OCI-LY3 (cell line): ENCODE measurements around the gene SIL1.

Experiments used
- H2AFZ ChIP-seq: fragments of 200-600, 300-600 bp; shearing (Covaris generic); 2 replicates; pipeline ENCODE4 v1.6.0; 2014; ENCODE audit warnings: antibody characterized with exemption, low read depth, low read length
- H3K27ac ChIP-seq: fragments of 200-600, 300-600 bp; sonication (generic); 2 replicates; pipeline ENCODE4 v1.5.1; 2014; ENCODE audit warnings: mild to moderate bottlenecking, low read length, moderate library complexity, mixed read lengths
- H3K27me3 ChIP-seq: fragments of 200-600, 300-600 bp; sonication (generic); 2 replicates; pipeline ENCODE4 v1.6.1; 2014; ENCODE audit warnings: low read depth, low read length, mixed read lengths
- H3K36me3 ChIP-seq: fragments of 200-600, 300-600 bp; sonication (generic); replicated peaks from 2 replicates; pipeline ENCODE3; 2014; ENCODE audit warnings: low read depth, low read length, mixed read lengths
- H3K4me1 ChIP-seq: fragments of 300-600, 200-600 bp; sonication (generic); 2 replicates; pipeline ENCODE4 v1.6.1; 2014; ENCODE audit warnings: low read length, mixed read lengths
- H3K4me2 ChIP-seq: fragments of 200-600, 300-600 bp; sonication (generic); 2 replicates; pipeline ENCODE4 v1.6.1; 2014; ENCODE audit warnings: low read length, mixed read lengths
- H3K4me3 ChIP-seq: fragments of 300-600, 200-600 bp; sonication (generic); 2 replicates; pipeline ENCODE4 v1.5.1; 2014; ENCODE audit warnings: antibody characterized with exemption, mild to moderate bottlenecking, low read length, moderate library complexity
- H3K79me2 ChIP-seq: fragments of 300-600, 200-600 bp; shearing (Covaris generic); 2 replicates; pipeline ENCODE4 v1.6.1; 2014; ENCODE audit warnings: mild to moderate bottlenecking, low read length, mixed read lengths
- H3K9ac ChIP-seq: fragments of 300-600, 200-600 bp; shearing (Covaris generic); 2 replicates; pipeline ENCODE4 v1.6.0; 2014; ENCODE audit warnings: mild to moderate bottlenecking, low read length, moderate library complexity
- H3K9me3 ChIP-seq: fragments of 200-600, 300-600 bp; shearing (Covaris generic); 2 replicates; pipeline ENCODE4 v1.6.1; 2014; ENCODE audit warnings: low read length, mixed read lengths; ENCODE audit not compliant: insufficient read depth
- H4K20me1 ChIP-seq: fragments of 200-600, 300-600 bp; sonication (generic); 2 replicates; pipeline ENCODE4 v1.6.1; 2016; ENCODE audit warnings: low read length, mixed read lengths; ENCODE audit not compliant: insufficient read depth
- CTCF ChIP-seq: fragments of 200-600, 300-600 bp; sonication (generic); IDR thresholded peaks from 2 replicates; pipeline ENCODE4 v1.5.1; 2014; ENCODE audit warnings: antibody characterized with exemption, low read length, low read depth
- EZH2phosphoT487 ChIP-seq: fragments of 200-600 bp; shearing (Covaris generic); IDR thresholded peaks from 2 replicates; pipeline ENCODE4 v1.6.1; 2018; ENCODE audit warnings: antibody characterized with exemption, mixed run types, low read depth

The SIL1 gene

DNA sequence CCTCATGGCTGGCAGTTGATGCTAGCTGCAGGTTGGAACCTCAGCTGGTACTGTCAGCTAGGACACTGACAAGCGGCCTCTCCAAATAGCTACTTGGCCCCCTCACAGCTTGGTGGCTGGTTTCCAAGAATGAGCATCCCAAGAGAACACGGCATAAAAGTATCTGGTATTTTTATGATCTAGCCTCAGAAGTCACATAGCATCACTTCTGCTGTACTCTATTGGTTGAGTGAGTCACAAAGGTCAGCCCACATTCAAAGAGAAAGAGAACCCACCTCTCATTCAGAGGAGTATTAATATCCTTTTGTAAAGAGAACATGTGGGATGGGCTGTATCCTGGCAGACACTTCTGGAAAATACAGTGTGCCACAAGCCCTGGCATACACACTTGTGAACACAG, 6.0 kb upstream of the SIL1 start:
- Histone ChIP-seq H3K4me3 (no peak overlapping the region), H3K9me3 (no peaks in the 10 kb centered on the region), H3K27ac (no peak overlapping the region), H3K79me2 (no peaks in the 10 kb centered on the region), H3K36me3 (no peaks in the 10 kb centered on the region), H3K4me2 (no peak overlapping the region), H2AFZ (no peak overlapping the region), H3K27me3 (no peaks in the 10 kb centered on the region), H3K4me1 (no peaks in the 10 kb centered on the region), H4K20me1 (no peaks in the 10 kb centered on the region), H3K9ac (no peak overlapping the region)
- TF ChIP-seq CTCF = no peak
- TF ChIP-seq EZH2phosphoT487 = no peak

GRCh38 chr5:139199321-139199720, 1.2 kb upstream of the SIL1 start:
- Histone ChIP-seq H3K27me3 (no peaks in the 10 kb centered on the region), H3K27ac (no peak overlapping the region), H3K4me3 (no peak overlapping the region), H3K4me1 (peaks cover 10% of the 10 kb centered on the region; the same call in 1 of the 2 replicates), H3K9me3 (no peaks in the 10 kb centered on the region), H3K36me3 (peaks cover 6% of the 10 kb centered on the region), H3K79me2 (peaks cover 24% of the 10 kb centered on the region), H3K9ac (no peak overlapping the region), H3K4me2 (no peak overlapping the region), H2AFZ (no peak overlapping the region), H4K20me1 (no peaks in the 10 kb centered on the region)
- TF ChIP-seq EZH2phosphoT487 = no peak

DNA sequence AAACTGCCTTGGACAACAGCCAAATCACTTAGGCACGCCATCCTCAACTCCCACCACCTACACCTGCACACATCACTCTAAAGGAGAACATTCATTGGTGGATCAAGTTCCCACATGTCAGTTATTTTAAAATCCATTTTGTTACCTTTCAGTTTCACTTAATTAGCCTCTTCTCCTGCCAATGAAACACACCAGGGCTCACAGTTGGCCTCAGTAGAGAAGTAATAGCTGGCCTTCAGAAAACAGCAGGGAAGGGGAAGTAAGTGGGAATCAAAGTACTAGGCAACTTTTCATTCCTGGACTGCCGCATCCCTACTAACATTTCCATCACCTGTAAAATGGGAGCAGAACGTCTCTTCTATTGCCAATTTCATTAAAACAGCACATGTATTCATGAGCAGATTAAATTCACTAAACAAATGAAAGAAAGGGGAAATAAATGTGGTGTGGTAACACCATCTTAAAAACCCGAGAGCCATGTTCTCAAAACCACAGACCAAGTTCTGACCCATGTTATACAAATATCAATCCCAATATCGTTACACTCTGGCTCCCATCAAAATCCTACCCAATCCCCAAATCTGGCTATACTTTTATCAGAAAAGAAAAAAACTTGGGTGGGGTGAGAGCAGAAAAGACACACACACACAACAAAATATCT, 1.7 kb downstream of the SIL1 start:
- Histone ChIP-seq H3K36me3 (peaks cover 9% of the 10 kb centered on the region), H3K9ac (0 out of 2 replicates have a peak overlapping the region, but pooled peaks have one; percentile 3), H4K20me1 (no peaks in the 10 kb centered on the region), H3K4me3 (peak overlapping the region; percentile 98; the same call in 1 of the 2 replicates), H3K4me2 (peak overlapping the region; percentile 93), H3K27me3 (no peaks in the 10 kb centered on the region), H2AFZ (no peak overlapping the region), H3K4me1 (peaks cover 10% of the 10 kb centered on the region; the same call in 1 of the 2 replicates), H3K27ac (no peak overlapping the region), H3K79me2 (peaks cover 24% of the 10 kb centered on the region), H3K9me3 (no peaks in the 10 kb centered on the region)
- no peak for TF ChIP-seq CTCF
- no peak for TF ChIP-seq EZH2phosphoT487

DNA sequence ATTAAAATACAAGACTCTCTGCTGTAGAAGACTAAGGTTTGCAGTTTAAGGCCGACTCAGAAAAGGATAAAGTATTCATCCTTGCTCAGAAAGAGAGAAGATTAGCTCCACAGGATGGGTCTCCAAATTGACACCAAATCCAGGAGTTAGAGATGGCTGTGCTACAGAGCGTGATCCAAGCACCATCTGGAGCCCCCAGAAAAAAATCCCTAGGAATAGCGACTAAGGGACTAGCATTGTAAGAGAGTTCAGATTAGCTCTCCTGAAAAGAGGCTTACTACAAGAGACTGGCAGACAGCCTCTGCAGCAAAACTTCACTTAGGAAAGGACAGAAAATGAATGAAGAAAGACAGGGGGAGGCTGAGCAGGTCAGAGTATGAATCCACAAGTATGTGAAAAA, 3.7 kb downstream of the SIL1 start:
- Histone ChIP-seq H2AFZ (no peak overlapping the region), H3K4me1 (peaks cover 10% of the 10 kb centered on the region; the same call in 1 of the 2 replicates), H3K4me3 (no peak overlapping the region), H3K36me3 (peaks cover 12% of the 10 kb centered on the region), H3K79me2 (peaks cover 24% of the 10 kb centered on the region), H3K27ac (no peak overlapping the region), H4K20me1 (no peaks in the 10 kb centered on the region), H3K4me2 (no peak overlapping the region), H3K9ac (no peak overlapping the region), H3K9me3 (no peaks in the 10 kb centered on the region), H3K27me3 (no peaks in the 10 kb centered on the region)
- TF ChIP-seq EZH2phosphoT487 (no peak), CTCF (no peak)
